G401.6 (cell line): ENCODE results near the gene IMPA2.
A peak's percentile ranks its signal among the peaks of the same experiment; 100 is the strongest.
"Not testable (repeated sequence)": the region's sequence is repeated elsewhere in the genome, so short reads cannot be mapped to it uniquely, and the experiment has no call there.

Experiments used
- FAIRE-seq: peaks from 2 replicates; lab custom pipeline; 2012; peaks lifted over from hg19 to GRCh38; lab: Jason Lieb, UNC

The IMPA2 gene

GRCh38 chr18:11981192-11981542, at the start of gene IMPA2:
IMPA2 (plus strand) TSS chr18:11981507; CDS start chr18:11981670, 163 bp downstream.
- FAIRE-seq: no peak

GRCh38 chr18:11932393-11932792, 48.9 kb upstream of the IMPA2 start:
- no peak for FAIRE-seq

- peak; percentile 90 for FAIRE-seq
Observed at GRCh38 chr18:11937874-11938478, 43.3 kb upstream of the IMPA2 start.

GRCh38 chr18:11940956-11941355, 40.4 kb upstream of the IMPA2 start:
- no peak for FAIRE-seq

- FAIRE-seq: no peak
Observed at GRCh38 chr18:11943551-11943950, 37.8 kb upstream of the IMPA2 start.

- FAIRE-seq: no peak
Observed at GRCh38 chr18:11944252-11944651, 37.1 kb upstream of the IMPA2 start.

GRCh38 chr18:11944786-11945185, 36.5 kb upstream of the IMPA2 start:
- no peak for FAIRE-seq

GRCh38 chr18:11945834-11946659, 35.3 kb upstream of the IMPA2 start:
- not testable (repeated sequence) for FAIRE-seq

GRCh38 chr18:11946756-11947155, 34.6 kb upstream of the IMPA2 start:
- FAIRE-seq: no peak

- no peak for FAIRE-seq
Observed at GRCh38 chr18:11947214-11948191, 33.8 kb upstream of the IMPA2 start.

- no peak for FAIRE-seq
Observed at GRCh38 chr18:11948852-11949523, 32.3 kb upstream of the IMPA2 start.

GRCh38 chr18:11950824-11951223, 30.5 kb upstream of the IMPA2 start:
- FAIRE-seq: no peak

- no peak for FAIRE-seq
Observed at GRCh38 chr18:11951390-11951851, 29.9 kb upstream of the IMPA2 start.

- FAIRE-seq: no peak
Observed at GRCh38 chr18:11953113-11953512, 28.2 kb upstream of the IMPA2 start.

- FAIRE-seq: no peak
Observed at GRCh38 chr18:11955239-11956029, 25.9 kb upstream of the IMPA2 start.

GRCh38 chr18:11956371-11957308, 24.7 kb upstream of the IMPA2 start:
- FAIRE-seq: no peak

GRCh38 chr18:11957636-11958035, 23.7 kb upstream of the IMPA2 start:
- no peak for FAIRE-seq

GRCh38 chr18:11959651-11960050, 21.7 kb upstream of the IMPA2 start:
- not testable (repeated sequence) for FAIRE-seq

- FAIRE-seq: no peak
Observed at GRCh38 chr18:11960743-11961380, 20.4 kb upstream of the IMPA2 start.
